ENCODE results near the gene HMGXB4.

HMGXB4 gene

GRCh38 chr22:35311551-35311999 is 54.3 kb downstream of the HMGXB4 start:
- DNase-seq = no peak

- DNase-seq = no peak
Measured at GRCh38 chr22:35312198-35313059, 55.1 kb downstream of the HMGXB4 start.

- no peak for DNase-seq
Measured at GRCh38 chr22:35313311-35314121, 56.2 kb downstream of the HMGXB4 start.

- no peak for DNase-seq
Measured at GRCh38 chr22:35314161-35314942, 57.1 kb downstream of the HMGXB4 start.

GRCh38 chr22:35315141-35315854 is 58.0 kb downstream of the HMGXB4 start:
- DNase-seq = no peak

- DNase-seq = no peak
Measured at GRCh38 chr22:35315855-35316745, 58.8 kb downstream of the HMGXB4 start.

- DNase-seq = no peak
Measured at GRCh38 chr22:35316751-35317150, 59.5 kb downstream of the HMGXB4 start.

- no peak for DNase-seq
Measured at GRCh38 chr22:35317680-35318290, 60.5 kb downstream of the HMGXB4 start.

- no peak for DNase-seq
Measured at GRCh38 chr22:35318346-35319215, 61.3 kb downstream of the HMGXB4 start.

GRCh38 chr22:35319244-35319985 is 62.1 kb downstream of the HMGXB4 start:
- DNase-seq = no peak

GRCh38 chr22:35322126-35322525 is 64.8 kb downstream of the HMGXB4 start:
- DNase-seq = no peak

GRCh38 chr22:35322893-35323292 is 65.6 kb downstream of the HMGXB4 start:
- no peak for DNase-seq

GRCh38 chr22:35323305-35323704 is 66.0 kb downstream of the HMGXB4 start:
- no peak for DNase-seq

- DNase-seq = no peak
Measured at GRCh38 chr22:35324067-35324466, 66.8 kb downstream of the HMGXB4 start.

- DNase-seq = no peak
Measured at GRCh38 chr22:35324762-35325161, 67.5 kb downstream of the HMGXB4 start.

GRCh38 chr22:35325209-35325608 is 67.9 kb downstream of the HMGXB4 start:
- no peak for DNase-seq

GRCh38 chr22:35326854-35327562 is 69.7 kb downstream of the HMGXB4 start:
- DNase-seq = no peak

- DNase-seq = no peak
Measured at GRCh38 chr22:35327690-35328471, 70.6 kb downstream of the HMGXB4 start.

All from activated CD4-positive, alpha-beta T cell treated with anti-CD3 and anti-CD28 coated beads for 1 hour (primary cell).